Activated CD4-positive, alpha-beta T cell treated with anti-CD3 and anti-CD28 coated beads for 1 hour (primary cell): ENCODE measurements around the gene GPANK1.

Experiments
- DNase-seq: peaks from one replicate; pipeline ENCODE4 v3.0.0-alpha.2; 2020

Gene GPANK1

GRCh38 chr6:31636698-31637596, 27.9 kb downstream of the GPANK1 start:
- no peak for DNase-seq

GRCh38 chr6:31634969-31635575, 29.7 kb downstream of the GPANK1 start:
- DNase-seq, result no peak

GRCh38 chr6:31634131-31634530, 30.7 kb downstream of the GPANK1 start:
- DNase-seq, result no peak

- DNase-seq, result no peak
Measured at GRCh38 chr6:31633447-31633846, 31.4 kb downstream of the GPANK1 start.

- no peak for DNase-seq
Measured at GRCh38 chr6:31632279-31632946, 32.4 kb downstream of the GPANK1 start.

- no peak for DNase-seq
Measured at GRCh38 chr6:31631681-31632278, 33.0 kb downstream of the GPANK1 start.

GRCh38 chr6:31631209-31631608, 33.6 kb downstream of the GPANK1 start:
- DNase-seq, result no peak

GRCh38 chr6:31630177-31630934, 34.4 kb downstream of the GPANK1 start:
- DNase-seq, result no peak

GRCh38 chr6:31629014-31629413, 35.8 kb downstream of the GPANK1 start:
- DNase-seq, result no peak

GRCh38 chr6:31627690-31628287, 37.0 kb downstream of the GPANK1 start:
- DNase-seq, result no peak

- no peak for DNase-seq
Measured at GRCh38 chr6:31626952-31627351, 37.8 kb downstream of the GPANK1 start.

GRCh38 chr6:31624070-31624469, 40.7 kb downstream of the GPANK1 start:
- DNase-seq, result no peak

- no peak for DNase-seq
Measured at GRCh38 chr6:31622684-31623091, 42.1 kb downstream of the GPANK1 start.

GRCh38 chr6:31621991-31622390, 42.8 kb downstream of the GPANK1 start:
- no peak for DNase-seq

- DNase-seq, result no peak
Measured at GRCh38 chr6:31621320-31621939, 43.4 kb downstream of the GPANK1 start.

- peak; percentile 90 for DNase-seq
Measured at GRCh38 chr6:31620586-31621319, 44.0 kb downstream of the GPANK1 start, which contains the start of gene PRRC2A. PRRC2A (plus strand) TSS chr6:31620715; CDS start chr6:31622790, 2,075 bp downstream.

GRCh38 chr6:31619805-31620585, 44.8 kb downstream of the GPANK1 start:
- peak; percentile 92 for DNase-seq

- DNase-seq, result no peak
Measured at GRCh38 chr6:31617010-31617409, 47.8 kb downstream of the GPANK1 start.

- no peak for DNase-seq
Measured at GRCh38 chr6:31615748-31616147, 49.0 kb downstream of the GPANK1 start.
